ENCODE data around the gene FGFR2.

DNA sequence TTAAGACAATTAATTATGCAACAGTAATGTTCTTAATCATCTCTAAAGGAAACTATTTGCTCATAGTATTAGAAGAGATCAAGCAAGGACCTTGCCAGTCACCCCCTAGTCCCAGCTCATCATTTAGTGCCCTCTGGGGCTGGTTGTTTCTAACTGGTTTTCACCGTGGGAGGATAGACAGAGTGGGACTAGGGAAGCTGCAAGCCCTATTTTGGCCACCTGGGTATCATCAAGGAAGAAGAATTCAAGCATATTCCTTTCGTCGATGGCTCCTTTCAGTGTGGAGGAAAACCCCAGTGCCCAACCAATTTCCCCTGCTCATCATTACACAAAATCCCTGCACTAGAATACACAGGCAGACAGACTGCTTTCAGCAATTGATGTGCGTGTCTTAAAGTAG lies 30.6 kb upstream of the FGFR2 start:
- TF ChIP-seq, protein P1, sequence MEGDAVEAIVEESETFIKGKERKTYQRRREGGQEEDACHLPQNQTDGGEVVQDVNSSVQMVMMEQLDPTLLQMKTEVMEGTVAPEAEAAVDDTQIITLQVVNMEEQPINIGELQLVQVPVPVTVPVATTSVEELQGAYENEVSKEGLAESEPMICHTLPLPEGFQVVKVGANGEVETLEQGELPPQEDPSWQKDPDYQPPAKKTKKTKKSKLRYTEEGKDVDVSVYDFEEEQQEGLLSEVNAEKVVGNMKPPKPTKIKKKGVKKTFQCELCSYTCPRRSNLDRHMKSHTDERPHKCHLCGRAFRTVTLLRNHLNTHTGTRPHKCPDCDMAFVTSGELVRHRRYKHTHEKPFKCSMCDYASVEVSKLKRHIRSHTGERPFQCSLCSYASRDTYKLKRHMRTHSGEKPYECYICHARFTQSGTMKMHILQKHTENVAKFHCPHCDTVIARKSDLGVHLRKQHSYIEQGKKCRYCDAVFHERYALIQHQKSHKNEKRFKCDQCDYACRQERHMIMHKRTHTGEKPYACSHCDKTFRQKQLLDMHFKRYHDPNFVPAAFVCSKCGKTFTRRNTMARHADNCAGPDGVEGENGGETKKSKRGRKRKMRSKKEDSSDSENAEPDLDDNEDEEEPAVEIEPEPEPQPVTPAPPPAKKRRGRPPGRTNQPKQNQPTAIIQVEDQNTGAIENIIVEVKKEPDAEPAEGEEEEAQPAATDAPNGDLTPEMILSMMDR (IDR thresholded peaks at IDR 0.05): no peak
- TF ChIP-seq POLR2A (IDR thresholded peaks at IDR 0.05): no peak

Data from thyroid gland (tissue), 4 donors.